Stimulated activated naive B cell treated with anti-CD40 and anti-IgM and Interleukin-4, amounts not matched to agents 10 μg/mL and 1 μg/mL and 100 μg/mL, for 72 hours (primary cell): ENCODE results near the gene YES1.
"Not testable (repeated sequence)": the region's sequence is repeated elsewhere in the genome, so short reads cannot be mapped to it uniquely, and the experiment has no call there.

Experiments
- ATAC-seq, 2 donors: fragments of 150-1000 bp; cut with Tn5 transposase; replicated peaks; 2 replicates each; pipeline ENCODE4 v1.10.0; 2021; ENCODE audit warnings: moderate library complexity in 1 of 2
- DNase-seq: peaks from one replicate; pipeline ENCODE4 v3.0.0; 2021
- H3K27ac Mint-ChIP-seq: one replicate; pipeline ENCODE4 v1.8.0; 2022; ENCODE audit warnings: mild to moderate bottlenecking, mixed read lengths
- H3K27me3 Mint-ChIP-seq, 2 donors: one replicate each; pipeline ENCODE4 v1.8.0; 2022; ENCODE audit warnings: mixed read lengths in 2 of 2
- H3K36me3 Mint-ChIP-seq, 2 donors: one replicate each; pipeline ENCODE4 v1.8.0; 2022; ENCODE audit warnings: mixed read lengths in 2 of 2, mild to moderate bottlenecking in 1 of 2
- H3K4me1 Mint-ChIP-seq, 2 donors: one replicate each; pipeline ENCODE4 v1.8.0; 2022; ENCODE audit warnings: mixed read lengths in 2 of 2, mild to moderate bottlenecking in 1 of 2
- H3K4me3 Mint-ChIP-seq, 2 donors: one replicate each; pipeline ENCODE4 v1.8.0; 2022; ENCODE audit warnings: mild to moderate bottlenecking in 2 of 2, mixed read lengths in 2 of 2, moderate library complexity in 1 of 2
- H3K9me3 Mint-ChIP-seq, 2 donors: one replicate each; pipeline ENCODE4 v1.8.0; 2022; ENCODE audit warnings: mixed read lengths in 2 of 2, mild to moderate bottlenecking in 1 of 2

The YES1 gene

DNA sequence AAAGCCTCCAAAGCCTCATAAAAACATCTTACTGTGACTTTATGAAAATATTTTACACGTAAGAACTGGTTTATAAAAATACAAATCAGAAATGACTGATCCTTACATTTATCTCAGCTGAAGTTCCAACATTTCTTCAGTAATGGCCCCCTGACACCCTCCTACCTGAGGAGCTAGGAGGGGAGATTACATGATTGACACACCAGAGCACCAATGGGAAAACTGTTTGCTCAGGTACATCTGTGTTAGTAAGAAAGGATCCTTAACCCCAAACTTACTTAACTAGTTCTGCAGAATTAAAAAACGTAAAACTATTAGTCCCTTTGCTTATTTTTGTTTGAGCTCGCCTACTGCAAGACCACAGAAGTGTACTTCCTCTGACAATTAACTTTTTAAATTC, 126.6 kb downstream of the YES1 start:
- no peaks in the 10 kb centered on the region for H3K4me1 Mint-ChIP-seq
- H3K36me3 Mint-ChIP-seq = no peaks in the 10 kb centered on the region
- no peak overlapping the region for H3K27ac Mint-ChIP-seq
- H3K9me3 Mint-ChIP-seq = no peaks in the 10 kb centered on the region
- DNase-seq (no peak), ATAC-seq (no peak)
- H3K27me3 Mint-ChIP-seq = no peaks in the 10 kb centered on the region
- H3K4me3 Mint-ChIP-seq = no peak overlapping the region

DNA sequence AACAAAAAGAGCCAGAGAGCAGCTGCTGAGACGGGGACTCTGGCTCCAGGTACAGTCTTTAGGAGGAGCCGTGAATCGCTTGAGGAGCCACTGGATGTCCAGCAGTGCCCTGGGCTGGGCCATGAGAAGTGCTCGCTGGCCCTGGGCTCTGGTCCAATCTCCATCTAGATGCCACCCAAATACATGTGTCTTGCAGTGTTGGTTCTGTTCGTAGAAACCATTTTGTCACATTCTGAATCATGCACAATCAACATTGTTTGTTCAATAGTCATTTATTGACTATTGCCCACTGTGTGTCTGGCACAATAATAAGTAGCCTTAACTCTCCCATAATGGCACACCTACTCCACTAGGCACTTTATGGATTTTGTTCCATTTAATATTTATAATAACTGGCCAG, 128.5 kb downstream of the YES1 start:
- Mint-ChIP-seq H3K4me3 (no peak overlapping the region), H3K9me3 (no peaks in the 10 kb centered on the region)

DNA sequence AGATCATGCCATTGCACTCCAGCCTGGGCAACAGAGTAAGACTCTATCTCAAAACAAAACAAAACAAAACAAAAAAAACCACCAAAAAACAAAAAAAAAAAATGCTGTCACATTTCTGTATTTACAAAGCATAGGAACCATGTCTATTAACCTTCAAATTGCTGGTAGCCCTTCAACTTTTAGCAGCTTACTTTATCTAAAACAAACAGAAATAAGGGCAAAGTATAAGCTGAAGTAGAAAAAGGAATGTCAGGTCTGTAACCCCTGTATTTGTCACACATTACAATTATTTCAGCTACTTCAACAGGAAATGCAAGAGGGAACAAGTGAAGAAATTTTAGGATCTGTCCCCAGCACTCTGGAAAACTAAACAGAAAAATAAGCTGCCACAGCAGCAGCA, 129.2 kb downstream of the YES1 start:
- Mint-ChIP-seq H3K27ac (no peak overlapping the region), H3K9me3 (no peaks in the 10 kb centered on the region), H3K36me3 (peaks cover 0 to 2% of the 10 kb centered on the region in 2 donors), H3K4me1 (no peaks in the 10 kb centered on the region), H3K4me3 (no peak overlapping the region), H3K27me3 (no peaks in the 10 kb centered on the region)
- DNase-seq (no peak), ATAC-seq (no peak)

More for the DNA sequence above, 128.5 kb downstream of the YES1 start:
- Mint-ChIP-seq H3K27ac (no peak overlapping the region), H3K36me3 (peaks cover 0 to 2% of the 10 kb centered on the region in 2 donors), H3K27me3 (no peaks in the 10 kb centered on the region), H3K4me1 (no peaks in the 10 kb centered on the region)
- ATAC-seq = no peak
- no peak for DNase-seq

DNA sequence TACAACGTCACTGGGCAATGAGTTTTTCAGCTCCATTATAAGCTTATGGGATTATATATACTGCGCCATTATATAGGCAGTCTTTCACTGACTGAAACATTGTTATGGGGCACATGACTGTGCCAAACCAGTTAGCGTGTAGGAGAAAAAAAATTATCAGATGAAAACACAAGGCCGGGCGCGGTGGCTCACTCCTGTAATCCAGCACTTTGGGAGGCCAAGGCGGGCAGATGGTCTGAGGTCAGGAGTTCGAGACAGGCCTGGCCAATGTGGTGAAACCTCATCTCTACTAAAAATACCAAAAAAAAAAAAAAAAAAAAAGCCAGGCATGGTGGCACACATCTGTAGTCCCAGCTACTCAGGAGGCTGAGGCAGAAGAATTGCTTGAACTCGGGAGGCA, 129.6 kb downstream of the YES1 start:
- not testable (repeated sequence) for H3K27me3 Mint-ChIP-seq, H3K4me1 Mint-ChIP-seq, H3K27ac Mint-ChIP-seq, ATAC-seq, H3K36me3 Mint-ChIP-seq, H3K9me3 Mint-ChIP-seq, H3K4me3 Mint-ChIP-seq, DNase-seq

DNA sequence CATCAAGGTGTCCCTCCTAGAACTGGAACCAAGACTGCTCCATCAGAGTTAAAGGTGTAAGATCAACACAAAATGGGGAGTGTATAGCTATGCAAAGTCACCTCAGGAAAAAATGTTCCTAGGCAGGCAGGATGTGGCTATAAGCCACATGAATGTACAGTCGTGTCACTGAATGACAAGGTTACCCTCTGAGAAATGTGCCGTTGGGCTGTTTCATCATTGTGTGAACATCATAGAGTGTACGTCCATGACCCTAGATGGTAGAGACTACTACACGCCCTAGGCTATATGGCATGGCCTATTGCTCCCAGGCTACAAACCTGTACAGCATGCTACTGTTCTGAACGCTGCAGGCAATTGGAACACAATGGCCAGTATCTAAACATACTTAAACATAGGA, 130.1 kb downstream of the YES1 start:
- peak in 1 of 2 donors; percentile 24 for ATAC-seq
- Mint-ChIP-seq H3K4me3 (no peak overlapping the region), H3K4me1 (no peaks in the 10 kb centered on the region), H3K27ac (no peak overlapping the region), H3K27me3 (no peaks in the 10 kb centered on the region), H3K9me3 (no peaks in the 10 kb centered on the region), H3K36me3 (peaks cover 0 to 2% of the 10 kb centered on the region in 2 donors)
- no peak for DNase-seq

DNA sequence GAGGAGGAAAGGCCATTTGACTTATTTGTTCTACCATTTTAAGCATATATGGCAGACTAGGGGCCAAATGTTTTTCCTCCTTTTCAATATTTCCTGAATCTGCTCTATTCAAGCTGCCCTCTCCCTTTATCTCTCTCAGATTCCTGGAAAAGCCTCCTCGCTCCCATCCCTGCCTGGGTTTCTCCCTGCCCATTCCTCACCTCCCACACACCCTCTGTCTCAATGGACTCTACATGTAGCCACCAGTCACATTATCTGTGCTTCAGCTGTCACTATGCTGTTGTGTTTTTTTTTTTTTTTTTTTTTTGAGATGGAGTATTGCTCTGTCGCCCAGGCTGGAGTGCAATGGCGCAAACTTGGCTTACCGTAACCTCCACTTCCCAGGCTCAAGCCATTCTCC, 131.7 kb downstream of the YES1 start:
- H3K36me3 Mint-ChIP-seq = peaks cover 0 to 2% of the 10 kb centered on the region in 2 donors
- no peaks in the 10 kb centered on the region for H3K27me3 Mint-ChIP-seq
- H3K4me1 Mint-ChIP-seq = no peaks in the 10 kb centered on the region
- H3K4me3 Mint-ChIP-seq = no peak overlapping the region
- ATAC-seq = no peak
- DNase-seq = no peak
- H3K9me3 Mint-ChIP-seq = no peaks in the 10 kb centered on the region
- H3K27ac Mint-ChIP-seq = no peak overlapping the region

DNA sequence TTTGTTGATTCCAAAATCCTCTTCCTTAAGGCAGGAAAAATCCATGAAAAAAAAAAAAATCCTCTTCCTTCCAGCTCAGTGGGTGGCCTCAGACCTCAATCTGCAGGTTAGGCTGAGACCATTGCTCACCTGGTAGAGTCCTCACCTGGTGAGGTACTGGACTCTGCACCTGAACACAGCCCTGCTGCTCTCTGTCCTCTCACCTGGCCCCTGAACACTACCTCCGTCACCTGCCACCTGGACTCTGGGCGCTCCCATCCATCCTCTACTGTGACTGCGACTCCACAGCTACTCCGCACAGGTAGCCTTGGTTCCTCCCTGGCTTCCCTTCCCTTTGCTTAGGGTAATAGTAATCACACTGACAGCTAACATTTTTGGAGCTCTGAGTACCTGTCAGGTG, 132.5 kb downstream of the YES1 start:
- H3K36me3 Mint-ChIP-seq = peaks cover 0 to 2% of the 10 kb centered on the region in 2 donors
- H3K9me3 Mint-ChIP-seq = no peaks in the 10 kb centered on the region
- H3K27ac Mint-ChIP-seq = no peak overlapping the region
- DNase-seq (no peak), ATAC-seq (no peak)
- no peaks in the 10 kb centered on the region for H3K4me1 Mint-ChIP-seq
- H3K4me3 Mint-ChIP-seq = no peak overlapping the region
- no peaks in the 10 kb centered on the region for H3K27me3 Mint-ChIP-seq

DNA sequence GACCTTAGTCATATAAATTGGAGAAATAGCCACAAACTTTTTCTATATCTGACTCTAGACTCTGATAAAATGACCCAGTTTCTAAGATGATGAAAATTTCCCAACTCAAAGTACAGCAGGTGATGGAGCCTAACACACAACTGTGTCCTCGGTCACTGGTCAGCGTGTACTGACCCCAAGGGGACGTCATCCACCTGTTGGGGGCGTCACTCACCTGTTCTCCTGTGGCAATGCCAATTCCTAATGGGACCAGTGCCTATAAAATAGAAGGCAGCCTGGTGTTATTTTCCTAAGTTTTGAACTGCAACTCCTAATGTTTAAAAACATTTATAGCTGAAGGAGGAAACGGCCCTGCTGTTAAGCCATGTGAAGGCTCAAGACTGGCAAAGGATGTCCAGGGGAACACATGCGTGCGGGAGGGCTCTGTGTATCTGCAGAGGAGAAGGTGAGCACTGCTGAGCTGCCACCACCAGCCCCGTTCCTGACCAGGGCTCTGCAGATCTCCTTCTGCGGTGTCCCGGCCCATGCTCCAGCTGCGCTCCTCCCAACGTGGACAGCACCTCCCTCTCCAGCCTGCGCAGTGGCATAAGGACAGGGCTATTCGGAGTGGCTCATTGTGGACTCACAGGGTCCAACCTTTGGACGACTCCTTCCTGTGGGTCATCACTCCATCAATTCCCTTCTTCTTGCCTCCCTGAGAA, 133.4 kb downstream of the YES1 start:
- Mint-ChIP-seq H3K4me3 (no peak overlapping the region), H3K9me3 (no peaks in the 10 kb centered on the region), H3K36me3 (peaks cover 0 to 2% of the 10 kb centered on the region in 2 donors), H3K27me3 (no peaks in the 10 kb centered on the region), H3K27ac (no peak overlapping the region), H3K4me1 (no peaks in the 10 kb centered on the region)
- DNase-seq (no peak), ATAC-seq (no peak)

DNA sequence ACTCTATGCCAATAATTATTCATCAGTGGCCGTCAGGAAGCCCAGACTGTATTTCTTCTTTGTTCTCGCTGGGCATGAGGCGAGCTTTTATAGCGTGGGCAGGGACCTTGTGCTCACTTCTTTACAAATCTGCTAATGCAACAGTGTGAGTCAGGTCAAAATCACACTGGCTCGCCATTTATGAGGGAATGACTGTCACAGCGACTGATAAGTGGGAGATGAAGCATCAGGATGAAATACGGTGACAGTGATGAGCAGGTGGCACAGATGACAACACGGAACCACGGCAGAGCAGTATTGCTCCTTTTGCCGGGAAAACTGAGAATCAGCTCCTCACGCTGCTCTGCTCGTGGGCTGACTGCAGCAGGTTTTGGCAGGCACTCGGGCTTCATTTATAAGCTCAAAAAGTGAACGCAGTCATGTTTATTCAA, 134.1 kb downstream of the YES1 start:
- Mint-ChIP-seq H3K4me3 (no peak overlapping the region), H3K4me1 (no peaks in the 10 kb centered on the region), H3K36me3 (peaks cover 0 to 2% of the 10 kb centered on the region in 2 donors), H3K9me3 (no peaks in the 10 kb centered on the region), H3K27ac (no peak overlapping the region), H3K27me3 (no peaks in the 10 kb centered on the region)
- ATAC-seq (no peak), DNase-seq (no peak)

DNA sequence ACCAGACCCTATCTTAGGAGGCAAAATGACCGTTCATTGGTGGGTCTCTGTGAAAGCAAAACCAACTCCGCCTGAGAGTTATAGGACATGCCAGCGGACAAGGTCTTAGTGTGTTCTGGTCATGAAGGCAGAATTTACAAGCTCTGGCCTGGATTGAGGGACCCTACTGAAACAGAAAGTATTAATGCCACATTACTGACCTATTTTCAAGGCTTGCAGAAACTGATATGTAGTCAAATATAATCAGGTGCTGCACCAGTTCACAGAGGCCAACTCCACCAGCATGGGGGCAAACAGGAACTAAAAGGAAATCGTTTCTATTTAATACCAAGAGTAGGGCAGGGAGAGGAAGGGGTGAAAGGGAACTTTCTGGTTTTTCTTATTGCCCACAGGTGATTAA, 134.9 kb downstream of the YES1 start:
- no peak overlapping the region for H3K27ac Mint-ChIP-seq

DNA sequence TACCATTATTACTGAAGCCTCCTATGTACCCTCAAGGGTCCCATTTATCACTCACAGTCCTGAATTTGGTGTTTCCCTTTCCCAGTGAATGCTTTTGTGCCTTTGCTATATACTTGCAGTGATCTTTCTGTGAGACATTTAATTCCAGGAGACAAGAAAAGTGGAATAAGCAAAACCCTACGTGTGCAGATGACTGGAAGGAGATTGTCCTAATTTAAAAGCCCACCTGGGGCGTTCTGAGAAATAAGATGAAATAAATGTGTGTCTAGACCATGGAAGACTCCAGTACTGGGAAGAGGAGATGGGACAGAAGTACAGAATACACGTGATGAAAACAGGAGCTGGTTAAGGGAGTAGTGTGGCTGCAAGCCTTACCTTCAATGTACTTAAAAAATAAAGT, 135.3 kb downstream of the YES1 start:
- no peak for ATAC-seq
- peaks cover 0 to 2% of the 10 kb centered on the region in 2 donors for H3K36me3 Mint-ChIP-seq

More for the DNA sequence above, 134.9 kb downstream of the YES1 start:
- ATAC-seq (no peak), DNase-seq (no peak)
- no peak overlapping the region for H3K4me3 Mint-ChIP-seq
- peaks cover 0 to 2% of the 10 kb centered on the region in 2 donors for H3K36me3 Mint-ChIP-seq
- H3K9me3 Mint-ChIP-seq = no peaks in the 10 kb centered on the region
- no peaks in the 10 kb centered on the region for H3K27me3 Mint-ChIP-seq
- H3K4me1 Mint-ChIP-seq = no peaks in the 10 kb centered on the region

DNA sequence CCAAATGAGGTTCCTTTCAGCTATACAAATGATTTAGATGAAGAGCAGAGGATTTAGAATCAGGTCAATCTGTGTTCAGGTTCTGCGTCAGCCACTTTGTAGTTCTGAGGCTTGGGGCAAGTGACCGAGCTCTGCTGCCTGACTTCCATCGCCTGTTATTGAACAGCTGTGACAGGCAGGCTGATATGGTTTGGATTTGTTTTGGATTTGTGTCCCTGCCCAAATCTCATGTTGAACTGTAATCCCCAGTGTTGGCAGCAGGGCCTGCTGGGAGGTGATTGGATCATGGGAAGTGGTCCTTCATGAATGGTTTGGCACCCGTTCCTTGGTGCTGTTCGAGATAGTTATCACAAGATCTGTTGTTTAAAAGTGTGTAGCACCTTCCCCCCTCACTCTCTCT, 136.0 kb downstream of the YES1 start:
- Mint-ChIP-seq H3K4me3 (no peak overlapping the region), H3K36me3 (peaks cover 2 to 3% of the 10 kb centered on the region in 2 donors), H3K4me1 (no peaks in the 10 kb centered on the region), H3K9me3 (no peaks in the 10 kb centered on the region), H3K27me3 (no peaks in the 10 kb centered on the region), H3K27ac (no peak overlapping the region)
- no peak for DNase-seq
- no peak for ATAC-seq

More for the DNA sequence above, 135.3 kb downstream of the YES1 start:
- no peak for DNase-seq
- Mint-ChIP-seq H3K9me3 (no peaks in the 10 kb centered on the region), H3K27me3 (no peaks in the 10 kb centered on the region), H3K4me1 (no peaks in the 10 kb centered on the region), H3K27ac (no peak overlapping the region), H3K4me3 (no peak overlapping the region)

DNA sequence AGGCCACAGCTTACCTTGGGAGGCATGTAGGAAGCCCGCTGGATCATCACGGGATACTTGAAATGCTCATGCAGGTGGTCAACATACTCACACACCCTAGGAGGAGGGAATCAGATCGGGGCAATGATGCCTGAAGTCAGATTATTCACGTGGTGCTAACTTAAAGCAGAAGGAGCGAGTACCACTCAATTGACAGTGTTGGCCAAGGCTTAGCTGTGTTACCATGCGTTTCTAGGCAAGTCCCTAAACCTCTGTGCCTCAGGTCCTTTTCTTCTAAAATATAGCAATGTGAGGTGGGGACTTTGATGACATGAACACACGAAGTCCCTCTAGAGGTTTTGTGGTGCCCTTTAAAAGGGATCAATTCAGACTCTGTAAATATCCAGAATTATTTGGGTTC, 136.7 kb downstream of the YES1 start:
- peaks cover 6 to 9% of the 10 kb centered on the region in 2 donors for H3K36me3 Mint-ChIP-seq
- no peak overlapping the region for H3K4me3 Mint-ChIP-seq
- no peaks in the 10 kb centered on the region for H3K4me1 Mint-ChIP-seq
- DNase-seq (no peak), ATAC-seq (no peak)
- no peaks in the 10 kb centered on the region for H3K27me3 Mint-ChIP-seq
- H3K27ac Mint-ChIP-seq = no peak overlapping the region
- H3K9me3 Mint-ChIP-seq = no peaks in the 10 kb centered on the region

DNA sequence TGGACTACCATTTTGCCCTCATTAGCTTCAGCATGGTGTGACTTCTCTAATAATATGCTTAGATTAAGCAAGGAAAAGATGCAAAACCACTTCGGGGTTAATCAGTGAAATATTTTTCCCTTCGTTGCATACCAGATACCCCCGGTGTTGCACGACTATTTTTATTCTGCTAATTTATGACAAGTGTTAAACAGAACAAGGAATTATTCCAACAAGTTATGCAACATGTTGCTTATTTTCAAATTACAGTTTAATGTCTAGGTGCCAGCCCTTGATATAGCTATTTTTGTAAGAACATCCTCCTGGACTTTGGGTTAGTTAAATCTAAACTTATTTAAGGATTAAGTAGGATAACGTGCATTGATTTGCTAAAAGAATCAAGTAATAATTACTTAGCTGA, 138.3 kb downstream of the YES1 start:
- Mint-ChIP-seq H3K4me1 (no peaks in the 10 kb centered on the region), H3K27me3 (no peaks in the 10 kb centered on the region), H3K9me3 (no peaks in the 10 kb centered on the region), H3K36me3 (peaks cover 3 to 12% of the 10 kb centered on the region in 2 donors), H3K4me3 (no peak overlapping the region), H3K27ac (no peak overlapping the region)
- DNase-seq = no peak
- no peak for ATAC-seq

DNA sequence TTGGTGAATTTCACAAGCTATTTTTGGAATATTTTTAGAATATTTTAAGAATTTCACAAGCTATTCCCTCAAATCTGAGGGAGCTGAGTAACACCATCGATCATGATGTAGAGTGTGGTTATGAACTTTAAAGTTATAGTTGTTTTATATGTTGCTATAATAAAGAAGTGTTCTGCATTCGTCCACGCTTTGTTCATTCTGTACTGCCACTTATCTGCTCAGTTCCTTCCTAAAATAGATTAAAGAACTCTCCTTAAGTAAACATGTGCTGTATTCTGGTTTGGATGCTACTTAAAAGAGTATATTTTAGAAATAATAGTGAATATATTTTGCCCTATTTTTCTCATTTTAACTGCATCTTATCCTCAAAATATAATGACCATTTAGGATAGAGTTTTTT, 138.7 kb downstream of the YES1 start:
- ATAC-seq = no peak
- H3K27ac Mint-ChIP-seq = no peak overlapping the region
- H3K9me3 Mint-ChIP-seq = no peaks in the 10 kb centered on the region
- H3K4me1 Mint-ChIP-seq = no peaks in the 10 kb centered on the region
- no peak for DNase-seq
- H3K27me3 Mint-ChIP-seq = no peaks in the 10 kb centered on the region
- no peak overlapping the region for H3K4me3 Mint-ChIP-seq
- H3K36me3 Mint-ChIP-seq = peaks cover 3 to 16% of the 10 kb centered on the region in 2 donors
